H1 (cell line): ENCODE measurements around the gene P3H1. TPM values are rescaled to one million over a fixed set of nuclear protein-coding genes. Genes with fewer than 3 reads are reported as not detected.

ENCODE experiments used
- CTCF ChIA-PET: fragments of 300-600 bp; sonication (Branson Sonifier 250); formaldehyde crosslinking; loops from one replicate; lab custom pipeline; 2021; ENCODE audit not compliant: partially characterized antibody; lab: Charles Lee
- POLR2A ChIA-PET: fragments of 300-600 bp; sonication (Branson Sonifier 250); formaldehyde crosslinking; loops from one replicate; lab custom pipeline; 2021; ENCODE audit warnings: inconsistent platforms; ENCODE audit not compliant: partially characterized antibody; lab: Charles Lee
- DNase-seq, 2 experiments: peaks; one replicate each; pipeline versions ENCODE4 v3.0.0 to v3.0.0-alpha.2; 2010 to 2022; ENCODE audit warnings: low spot score in 2 of 2, low read depth in 1 of 2, mixed read lengths in 1 of 2
- FAIRE-seq: peaks from 2 replicates; lab custom pipeline; 2011; peaks lifted over from hg19 to GRCh38; lab: Jason Lieb, UNC
- H2AFZ ChIP-seq: 2 replicates; pipeline ENCODE4 v1.8.1; 2012; ENCODE audit warnings: low read length, inconsistent platforms
- H2AK5ac ChIP-seq: 2 replicates; pipeline ENCODE4 v1.6.1; 2013; ENCODE audit warnings: low read depth, low read length
- H2BK120ac ChIP-seq: replicated peaks from 2 replicates; pipeline ENCODE3; 2013; ENCODE audit warnings: low read depth, low read length, inconsistent platforms
- H2BK12ac ChIP-seq: 2 replicates; pipeline ENCODE4 v1.6.1; 2013; ENCODE audit warnings: low read depth, low read length
- H2BK15ac ChIP-seq: 2 replicates; pipeline ENCODE4 v1.6.1; 2013; ENCODE audit warnings: low read length
- H2BK20ac ChIP-seq: 2 replicates; pipeline ENCODE4 v1.6.1; 2013; ENCODE audit warnings: low read length
- H2BK5ac ChIP-seq: 2 replicates; pipeline ENCODE4 v1.6.1; 2013; ENCODE audit warnings: low read depth, low read length
- H3K14ac ChIP-seq: 2 replicates; pipeline ENCODE4 v1.6.1; 2013; ENCODE audit warnings: inconsistent platforms; ENCODE audit not compliant: insufficient read length
- H3K18ac ChIP-seq: 2 replicates; pipeline ENCODE4 v1.6.1; 2013; ENCODE audit warnings: low read length; ENCODE audit errors: extremely low read depth
- H3K23ac ChIP-seq: 2 replicates; pipeline ENCODE4 v1.6.1; 2013; ENCODE audit warnings: inconsistent platforms; ENCODE audit not compliant: insufficient read length
- H3K23me2 ChIP-seq: 2 replicates; pipeline ENCODE4 v1.6.1; 2013; ENCODE audit warnings: low read depth, low read length
- H3K27ac ChIP-seq: 2 replicates; pipeline ENCODE4 v1.6.1; 2011; ENCODE audit warnings: low read depth, low read length, inconsistent platforms
- H3K27me3 ChIP-seq, 4 experiments: replicated peaks in 1 of 4; 1 replicate in 1 of 4; 2 replicates in 3 of 4; pipeline versions ENCODE4 v1.6.1 to v1.8.1; 2011 to 2013; ENCODE audit warnings: low read length in 3 of 4, mild to moderate bottlenecking in 3 of 4, inconsistent platforms in 2 of 4, mixed read lengths in 2 of 4, moderate library complexity in 1 of 4; ENCODE audit not compliant: control insufficient read depth in 3 of 4, insufficient read depth in 3 of 4; ENCODE audit errors: extremely low read depth in 1 of 4
- H3K36me3 ChIP-seq, 4 experiments: 2 replicates each; pipeline versions ENCODE4 v1.6.1 to v1.8.1; 2011 to 2013; ENCODE audit warnings: mild to moderate bottlenecking in 4 of 4, low read length in 3 of 4, moderate library complexity in 2 of 4, control low read depth in 1 of 4, inconsistent platforms in 1 of 4; ENCODE audit not compliant: insufficient read depth in 4 of 4, control insufficient read depth in 2 of 4
- H3K4ac ChIP-seq: replicated peaks from 2 replicates; pipeline ENCODE3; 2013; ENCODE audit warnings: low read length, low read depth, mixed read lengths, inconsistent platforms; ENCODE audit not compliant: insufficient read length
- H3K4me1 ChIP-seq, 4 experiments: replicated peaks in 1 of 4; 1 replicate in 1 of 4; 2 replicates in 3 of 4; pipeline versions ENCODE4 v1.6.1 to v1.8.1; 2011 to 2013; ENCODE audit warnings: low read length in 3 of 4, inconsistent platforms in 2 of 4, mixed read lengths in 1 of 4; ENCODE audit not compliant: insufficient read depth in 4 of 4, control insufficient read depth in 3 of 4
- H3K4me2 ChIP-seq, 2 experiments: 2 replicates each; pipeline versions ENCODE4 v1.6.1 to v1.8.1; 2011 to 2013; ENCODE audit warnings: low read depth in 2 of 2, low read length in 2 of 2, control low read depth in 1 of 2, inconsistent platforms in 1 of 2, mild to moderate bottlenecking in 1 of 2; ENCODE audit not compliant: insufficient read depth in 1 of 2
- H3K4me3 ChIP-seq, 4 experiments: fragments of 200-600, 300-600 bp in 1 of 4; sonication (generic), shearing (Covaris generic), sonication (Bioruptor Twin) in 1 of 4; 2 replicates each; pipeline versions ENCODE4 v1.5.1 to v1.8.1; 2011 to 2016; ENCODE audit warnings: low read length in 4 of 4, low read depth in 3 of 4, control low read depth in 2 of 4, inconsistent platforms in 2 of 4, mild to moderate bottlenecking in 2 of 4, mixed read lengths in 1 of 4, moderate library complexity in 1 of 4; ENCODE audit not compliant: insufficient read depth in 2 of 4; ENCODE audit errors: extremely low read depth in 1 of 4
- H3K56ac ChIP-seq: replicated peaks from 2 replicates; pipeline ENCODE3; 2013; ENCODE audit warnings: low read depth, mild to moderate bottlenecking, mixed read lengths, low read length, inconsistent platforms; ENCODE audit not compliant: insufficient read length
- H3K79me1 ChIP-seq: 2 replicates; pipeline ENCODE4 v1.6.1; 2013; ENCODE audit warnings: low read depth, low read length, control low read depth
- H3K79me2 ChIP-seq, 2 experiments: 2 replicates each; pipeline versions ENCODE4 v1.6.1 to v1.8.1; 2012 to 2013; ENCODE audit warnings: low read length in 2 of 2, mild to moderate bottlenecking in 2 of 2, inconsistent platforms in 1 of 2; ENCODE audit not compliant: insufficient read depth in 2 of 2, control insufficient read depth in 1 of 2
- H3K9ac ChIP-seq, 4 experiments: replicated peaks in 1 of 4; 1 replicate in 1 of 4; 2 replicates in 3 of 4; pipeline versions ENCODE4 v1.6.1 to v1.8.1; 2011 to 2013; ENCODE audit warnings: low read depth in 3 of 4, low read length in 3 of 4, control low read depth in 2 of 4, mild to moderate bottlenecking in 2 of 4, moderate library complexity in 2 of 4, inconsistent platforms in 1 of 4; ENCODE audit errors: extremely low read depth in 1 of 4
- H3K9me3 ChIP-seq, 2 experiments: 2 replicates each; pipeline versions ENCODE4 v1.6.1 to v1.8.1; 2012 to 2013; ENCODE audit warnings: mild to moderate bottlenecking in 2 of 2, moderate library complexity in 2 of 2, control low read depth in 1 of 2, inconsistent platforms in 1 of 2, low read depth in 1 of 2, low read length in 1 of 2, mixed read lengths in 1 of 2; ENCODE audit not compliant: insufficient read depth in 2 of 2
- H4K20me1 ChIP-seq, 2 experiments: replicated peaks in 1 of 2; 2 replicates each; pipeline versions ENCODE3 to v1.8.1; 2011 to 2013; ENCODE audit warnings: inconsistent platforms in 2 of 2, low read length in 2 of 2, mild to moderate bottlenecking in 1 of 2; ENCODE audit not compliant: insufficient read depth in 2 of 2, control insufficient read depth in 1 of 2
- H4K5ac ChIP-seq: 2 replicates; pipeline ENCODE4 v1.6.1; 2013; ENCODE audit warnings: low read length, low read depth, mixed read lengths, inconsistent platforms; ENCODE audit not compliant: insufficient read length
- H4K8ac ChIP-seq: 2 replicates; pipeline ENCODE4 v1.8.0; 2013; ENCODE audit warnings: mild to moderate bottlenecking, moderate library complexity, low read length, inconsistent platforms; ENCODE audit not compliant: insufficient read depth; ENCODE audit errors: extremely low read depth
- H4K91ac ChIP-seq: replicated peaks from 2 replicates; pipeline ENCODE3; 2013; ENCODE audit warnings: low read length, mixed read lengths, inconsistent platforms; ENCODE audit not compliant: insufficient read length
- EGR1 ChIP-seq: IDR thresholded peaks from 2 replicates; pipeline ENCODE4 v1.6.1; 2011; ENCODE audit warnings: low read depth, low read length, borderline replicate concordance
- KDM1A ChIP-seq: fragments of 200-600, 300-600 bp; sonication (generic); IDR thresholded peaks from 2 replicates; pipeline ENCODE4 v1.7.1; 2016; ENCODE audit warnings: mild to moderate bottlenecking, low read length, borderline replicate concordance
- MAFK ChIP-seq: IDR thresholded peaks from 2 replicates; pipeline ENCODE4 v1.6.1; 2012; ENCODE audit warnings: low read depth, mild to moderate bottlenecking, improper control_type of control experiment, low read length
- WGBS, 2 experiments: shearing (Covaris generic) in 1 of 2; methylation state at CpG; one replicate each; pipeline versions ENCODE4 v1.1.6 to v1.1.7; 2013 to 2015; ENCODE audit warnings: low lambda C conversion rate in 2 of 2, mixed read lengths in 2 of 2, inconsistent platforms in 1 of 2, low coverage in 1 of 2, missing lambda C conversion rate in 1 of 2; ENCODE audit not compliant: insufficient replicate concordance in 2 of 2, insufficient coverage in 1 of 2, insufficient read length in 1 of 2; ENCODE audit errors: extremely low coverage in 1 of 2, missing lambda C conversion rate in 1 of 2; 5-methylcytosine and 5-hydroxymethylcytosine counted together
- polyA plus RNA-seq, 7 experiments: library from polyadenylated mRNA; depleted of rRNA in 3 of 7; stranded (reverse) in 5 of 7; unstranded in 2 of 7; fragments of >200 nt in 5 of 7; fragments of 200-250 nt in 2 of 7; gene quantifications; 1 replicate in 5 of 7; 2 replicates in 1 of 7; 4 replicates in 1 of 7; pipeline versions ENCODE4 v1.2.1 to v1.2.3, GENCODE V29; 2011 to 2013; ENCODE audit warnings: missing spikeins in 2 of 7, mixed read lengths in 2 of 7
- total RNA-seq: library from RNA; stranded (reverse); fragmentation: NEBNext Ultra II Directional; extraction: Animal tissue kit (Norgen Biotek cat#: 25700); gene quantifications from 2 replicates; pipeline ENCODE4 v1.2.1, GENCODE V29; 2021

P3H1 gene
- total and polyA plus RNA-seq, 2 of the 8 experiments (the other 6 are each of a cell fraction or from before 2014, with no cell fraction given) = 58.4 to 87.5 TPM

DNA sequence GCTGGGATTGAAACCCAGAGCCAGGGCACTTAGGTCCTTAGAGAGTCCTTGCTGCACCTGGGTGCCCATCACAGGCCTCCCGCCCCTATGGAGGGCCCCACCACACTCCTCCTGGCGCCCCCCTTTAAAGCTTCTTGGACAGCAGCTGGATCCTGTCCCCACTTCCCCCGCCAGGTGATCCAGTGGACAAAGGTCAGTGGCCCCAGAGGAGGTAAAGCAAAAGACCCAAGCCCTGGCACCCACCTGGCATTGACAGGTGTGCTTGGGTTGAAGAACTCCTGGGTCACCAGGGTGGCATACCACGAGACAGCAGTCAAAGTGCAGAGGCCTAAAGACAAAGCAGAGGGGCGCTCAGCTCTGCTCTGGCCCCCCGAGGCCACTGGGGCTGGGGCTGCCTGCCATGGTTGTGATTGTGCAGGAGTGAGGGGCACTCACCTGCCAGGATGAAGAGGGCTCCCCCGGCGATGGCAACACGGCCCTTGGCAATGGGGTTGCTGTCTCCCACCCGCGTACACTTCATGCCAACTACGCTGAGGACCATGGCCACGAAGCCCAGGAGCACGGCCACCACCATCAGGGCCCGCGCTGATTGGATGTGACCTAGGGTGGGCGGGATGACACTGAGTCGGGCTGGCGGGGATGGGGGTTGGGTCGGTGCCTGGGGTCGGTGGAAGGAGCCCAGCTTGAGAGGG lies 28.7 kb downstream of the P3H1 start:
- H3K14ac ChIP-seq = no peak overlapping the region
- peaks cover 0 to 41% (median 28%) of the 10 kb centered on the region in 4 experiments; a peak in 6 of 7 replicates for H3K4me1 ChIP-seq
- no peaks in the 10 kb centered on the region for H3K9me3 ChIP-seq
- no peak overlapping the region for H3K56ac ChIP-seq
- H2AFZ ChIP-seq = no peak overlapping the region
- ChIA-PET CTCF (interaction anchor here (0.9 to 6.4 kb wide), 5 partner anchors 8 to 17 kb away, joined by 3 to 62 read pairs (median 3); no protein-coding TSS in a partner anchor), POLR2A (interaction anchor here (2.2 kb wide), 1 partner anchor 56 kb away, joined by 7 read pairs; the partner anchor contains the start of gene YBX1)
- no peak overlapping the region for H2BK15ac ChIP-seq
- H3K18ac ChIP-seq = no peak overlapping the region
- peaks cover 5% of the 10 kb centered on the region; the same call in 1 of the 2 replicates for H3K23me2 ChIP-seq
- H3K4me2 ChIP-seq = no peak overlapping the region; a peak in 1 of 4 replicates
- no peaks in the 10 kb centered on the region for H3K36me3 ChIP-seq
- TF ChIP-seq KDM1A (no peak), EGR1 (no peak), MAFK (no peak)
- H2BK5ac ChIP-seq = no peak overlapping the region; the same call in 1 of the 2 replicates
- H3K27me3 ChIP-seq = no peaks in the 10 kb centered on the region
- no peak overlapping the region for H2AK5ac ChIP-seq
- FAIRE-seq = no peak
- no peak overlapping the region for H2BK12ac ChIP-seq
- no peak overlapping the region for H4K8ac ChIP-seq
- WGBS, 2 experiments = 95% methylated on average over 16 of the region's 21 CpGs; no CpG with 5 or more reads in 1 of the 2 experiments
- no peak overlapping the region for H2BK120ac ChIP-seq
- no peak for DNase-seq
- H3K79me2 ChIP-seq = no peaks in the 10 kb centered on the region
- H3K4ac ChIP-seq = no peak overlapping the region
- peaks cover 3% of the 10 kb centered on the region; the same call in 1 of the 2 replicates for H3K79me1 ChIP-seq
- H3K23ac ChIP-seq = no peak overlapping the region
- peak overlapping the region; percentile 49 for H4K91ac ChIP-seq
- H2BK20ac ChIP-seq = no peak overlapping the region
- H3K4me3 ChIP-seq = no peak overlapping the region
- no peak overlapping the region for H3K27ac ChIP-seq
- no peak overlapping the region for H3K9ac ChIP-seq
- no peak overlapping the region for H4K5ac ChIP-seq
- peaks cover 0 to 4% of the 10 kb centered on the region in 2 experiments for H4K20me1 ChIP-seq
